ENCODE results near the gene SLC7A11.

The SLC7A11 gene

GRCh38 chr4:138242076-138242833 is at the start of gene SLC7A11:
SLC7A11 (minus strand) TSS chr4:138242349; CDS start chr4:138242069, 280 bp downstream.
- DNase-seq (ENCODE audit: low read depth in 2 of 2) = peak; percentile 19

GRCh38 chr4:138291431-138291830 is 49.3 kb upstream of the SLC7A11 start:
- DNase-seq (ENCODE audit: low read depth in 2 of 2) = no peak

GRCh38 chr4:138290805-138291204 is 48.7 kb upstream of the SLC7A11 start:
- no peak for DNase-seq (ENCODE audit: low read depth in 2 of 2)

GRCh38 chr4:138279286-138279685 is 37.1 kb upstream of the SLC7A11 start:
- DNase-seq (ENCODE audit: low read depth in 2 of 2) = no peak

- DNase-seq (ENCODE audit: low read depth in 2 of 2) = no peak
Measured at GRCh38 chr4:138277133-138277532, 35.0 kb upstream of the SLC7A11 start.

GRCh38 chr4:138275963-138276621 is 33.9 kb upstream of the SLC7A11 start:
- DNase-seq (ENCODE audit: low read depth in 2 of 2) = no peak

- no peak for DNase-seq (ENCODE audit: low read depth in 2 of 2)
Measured at GRCh38 chr4:138275216-138275615, 33.1 kb upstream of the SLC7A11 start.

- no peak for DNase-seq (ENCODE audit: low read depth in 2 of 2)
Measured at GRCh38 chr4:138269175-138269574, 27.0 kb upstream of the SLC7A11 start.

- no peak for DNase-seq (ENCODE audit: low read depth in 2 of 2)
Measured at GRCh38 chr4:138267835-138268234, 25.7 kb upstream of the SLC7A11 start.

- no peak for DNase-seq (ENCODE audit: low read depth in 2 of 2)
Measured at GRCh38 chr4:138266948-138267347, 24.8 kb upstream of the SLC7A11 start.

- DNase-seq (ENCODE audit: low read depth in 2 of 2) = no peak
Measured at GRCh38 chr4:138263247-138263816, 21.2 kb upstream of the SLC7A11 start.

GRCh38 chr4:138262469-138262868 is 20.3 kb upstream of the SLC7A11 start:
- DNase-seq (ENCODE audit: low read depth in 2 of 2) = no peak

- no peak for DNase-seq (ENCODE audit: low read depth in 2 of 2)
Measured at GRCh38 chr4:138262030-138262429, 19.9 kb upstream of the SLC7A11 start.

- no peak for DNase-seq (ENCODE audit: low read depth in 2 of 2)
Measured at GRCh38 chr4:138259824-138260223, 17.7 kb upstream of the SLC7A11 start.

GRCh38 chr4:138259271-138259670 is 17.1 kb upstream of the SLC7A11 start:
- no peak for DNase-seq (ENCODE audit: low read depth in 2 of 2)

GRCh38 chr4:138256608-138257007 is 14.5 kb upstream of the SLC7A11 start:
- no peak for DNase-seq (ENCODE audit: low read depth in 2 of 2)

GRCh38 chr4:138255917-138256597 is 13.9 kb upstream of the SLC7A11 start:
- no peak for DNase-seq (ENCODE audit: low read depth in 2 of 2)

GRCh38 chr4:138252551-138252950 is 10.4 kb upstream of the SLC7A11 start:
- no peak for DNase-seq (ENCODE audit: low read depth in 2 of 2)

- DNase-seq (ENCODE audit: low read depth in 2 of 2) = no peak
Measured at GRCh38 chr4:138251938-138252337, 9.8 kb upstream of the SLC7A11 start.

GRCh38 chr4:138249132-138249531 is 7.0 kb upstream of the SLC7A11 start:
- no peak for DNase-seq (ENCODE audit: low read depth in 2 of 2)

- no peak for DNase-seq (ENCODE audit: low read depth in 2 of 2)
Measured at GRCh38 chr4:138248058-138248457, 5.9 kb upstream of the SLC7A11 start.

GRCh38 chr4:138247643-138248042 is 5.5 kb upstream of the SLC7A11 start:
- no peak for DNase-seq (ENCODE audit: low read depth in 2 of 2)

Measured in stimulated activated CD4-positive, alpha-beta T cell treated with anti-CD3 and anti-CD28 coated beads, Interleukin-4, amount 100 ng/mL, for 48 hours (primary cell).